CD14-positive monocyte (primary cell): Measurements from ENCODE around the gene POLR1D. TPM values are rescaled to one million over a fixed set of nuclear protein-coding genes. Genes with fewer than 3 reads are reported as not detected.
A peak's percentile ranks its signal among the peaks of the same experiment; 100 is the strongest.

ENCODE experiments used
- DNase-seq, 3 donors: peaks; one replicate each; pipeline ENCODE4 v3.0.0-alpha.2; 2011 to 2022
- H2AFZ ChIP-seq: 2 replicates; pipeline ENCODE4 v1.6.0; 2012; ENCODE audit warnings: mild to moderate bottlenecking, low read depth, low read length, inconsistent platforms; ENCODE audit not compliant: insufficient read depth, poor library complexity, severe bottlenecking
- H3K27ac ChIP-seq, 2 donors: 1 replicate in 1 of 2; 2 replicates in 1 of 2; pipeline ENCODE4 v1.5.1; 2012 to 2013; ENCODE audit warnings: low read length in 2 of 2, control low read depth in 1 of 2, inconsistent platforms in 1 of 2, low read depth in 1 of 2, mild to moderate bottlenecking in 1 of 2
- H3K27me3 ChIP-seq, 2 donors: one replicate each; pipeline versions ENCODE4 v1.6.0 to v1.6.1; 2011 to 2013; ENCODE audit warnings: low read length in 2 of 2; ENCODE audit not compliant: control insufficient read depth in 2 of 2, insufficient read depth in 2 of 2
- H3K36me3 ChIP-seq, 2 donors: replicated peaks in 1 of 2; 1 replicate in 1 of 2; 2 replicates in 1 of 2; pipeline versions ENCODE4 v1.5.1 to v1.6.1; 2012 to 2013; ENCODE audit warnings: low read length in 2 of 2, control low read depth in 1 of 2, inconsistent platforms in 1 of 2, mild to moderate bottlenecking in 1 of 2; ENCODE audit not compliant: insufficient read depth in 2 of 2, control insufficient read depth in 1 of 2
- H3K4me1 ChIP-seq, 2 donors: 1 replicate in 1 of 2; 2 replicates in 1 of 2; pipeline versions ENCODE4 v1.5.1 to v1.6.1; 2012 to 2013; ENCODE audit warnings: low read length in 2 of 2, control low read depth in 1 of 2, inconsistent platforms in 1 of 2, mild to moderate bottlenecking in 1 of 2, moderate library complexity in 1 of 2; ENCODE audit not compliant: insufficient read depth in 2 of 2, control insufficient read depth in 1 of 2
- H3K4me2 ChIP-seq: replicated peaks from 2 replicates; pipeline ENCODE3; 2012; ENCODE audit warnings: low read length, moderate library complexity, mild to moderate bottlenecking; ENCODE audit not compliant: poor library complexity, severe bottlenecking; ENCODE audit errors: extremely low read depth
- H3K4me3 ChIP-seq, 3 experiments: fragments of 200-600 bp in 1 of 3; sonication (generic) in 1 of 3; replicated peaks in 1 of 3; 1 replicate in 2 of 3; 2 replicates in 1 of 3; pipeline ENCODE4 v1.5.1; 2011 to 2013; ENCODE audit warnings: low read length in 3 of 3, mild to moderate bottlenecking in 3 of 3, control low read depth in 2 of 3, low read depth in 2 of 3, inconsistent platforms in 1 of 3, moderate library complexity in 1 of 3
- H3K79me2 ChIP-seq: 2 replicates; pipeline ENCODE4 v1.6.0; 2012; ENCODE audit warnings: mild to moderate bottlenecking, control low read depth, inconsistent platforms, low read length, moderate library complexity; ENCODE audit not compliant: insufficient read depth
- H3K9ac ChIP-seq: 2 replicates; pipeline ENCODE4 v1.6.0; 2017; ENCODE audit warnings: low read length, mild to moderate bottlenecking; ENCODE audit not compliant: insufficient read depth, poor library complexity, severe bottlenecking
- H3K9me3 ChIP-seq, 2 donors: replicated peaks in 1 of 2; 1 replicate in 1 of 2; 2 replicates in 1 of 2; pipeline versions ENCODE4 v1.5.1 to v1.6.1; 2012 to 2013; ENCODE audit warnings: low read length in 2 of 2, control low read depth in 1 of 2; ENCODE audit not compliant: control insufficient read depth in 1 of 2, insufficient read depth in 1 of 2
- H4K20me1 ChIP-seq: 2 replicates; pipeline ENCODE4 v1.6.0; 2012; ENCODE audit warnings: mild to moderate bottlenecking, low read length, control low read depth, moderate library complexity; ENCODE audit not compliant: insufficient read depth
- H3K27ac Mint-ChIP-seq, 7 donors: one replicate each; pipeline ENCODE4 v1.8.0; 2020; ENCODE audit warnings: mild to moderate bottlenecking in 7 of 7, mixed read lengths in 7 of 7, moderate library complexity in 6 of 7, inconsistent platforms in 2 of 7
- H3K27me3 Mint-ChIP-seq, 3 donors: one replicate each; pipeline ENCODE4 v1.8.0; 2021 to 2022; ENCODE audit warnings: low read depth in 3 of 3, mild to moderate bottlenecking in 3 of 3, mixed read lengths in 3 of 3, moderate library complexity in 3 of 3, inconsistent platforms in 1 of 3
- H3K36me3 Mint-ChIP-seq, 2 donors: one replicate each; pipeline ENCODE4 v1.8.0; 2020; ENCODE audit warnings: mixed read lengths in 2 of 2, inconsistent platforms in 1 of 2, mild to moderate bottlenecking in 1 of 2
- H3K4me1 Mint-ChIP-seq: one replicate; pipeline ENCODE4 v1.8.0; 2020; ENCODE audit warnings: mild to moderate bottlenecking, mixed read lengths
- H3K4me3 Mint-ChIP-seq, 2 donors: one replicate each; pipeline ENCODE4 v1.8.0; 2020; ENCODE audit warnings: mild to moderate bottlenecking in 2 of 2, mixed read lengths in 2 of 2, moderate library complexity in 1 of 2
- H3K9me3 Mint-ChIP-seq, 7 donors: one replicate each; pipeline ENCODE4 v1.8.0; 2020 to 2022; ENCODE audit warnings: mixed read lengths in 7 of 7, mild to moderate bottlenecking in 6 of 7, moderate library complexity in 6 of 7, inconsistent platforms in 2 of 7
- WGBS: methylation state at CpG from one replicate; pipeline ENCODE4 v1.1.5; 2013; ENCODE audit warnings: missing lambda C conversion rate; ENCODE audit not compliant: insufficient coverage; 5-methylcytosine and 5-hydroxymethylcytosine counted together
- intact Hi-C, 2 donors: fragments of 100-400 bp; cut with micrococcal nuclease; formaldehyde crosslinking; loops; one replicate each; pipeline versions ENCODE4 v1.15.0 to v1.15.1; 2023
- polyA plus RNA-seq, 3 donors: library from polyadenylated mRNA; depleted of rRNA in 1 of 3; unstranded in 2 of 3; stranded (reverse) in 1 of 3; fragments of 300-500 nt in 2 of 3; fragments of >200 nt in 1 of 3; fragmentation: Illumina TruSeq in 2 of 3; gene quantifications; 1 replicate in 2 of 3; 2 replicates in 1 of 3; pipeline ENCODE4 v1.2.3, GENCODE V29; 2012 to 2021
- TF ChIP-seq, protein P1 (sequence below): fragments of 200-600 bp; IDR thresholded peaks from one replicate; pipeline ENCODE4 v1.8.0; 2022; ENCODE audit warnings: antibody characterized with exemption, mild to moderate bottlenecking

The POLR1D gene
- polyA plus RNA-seq, 3 donors: 122 to 146 (median 139) TPM

DNA sequence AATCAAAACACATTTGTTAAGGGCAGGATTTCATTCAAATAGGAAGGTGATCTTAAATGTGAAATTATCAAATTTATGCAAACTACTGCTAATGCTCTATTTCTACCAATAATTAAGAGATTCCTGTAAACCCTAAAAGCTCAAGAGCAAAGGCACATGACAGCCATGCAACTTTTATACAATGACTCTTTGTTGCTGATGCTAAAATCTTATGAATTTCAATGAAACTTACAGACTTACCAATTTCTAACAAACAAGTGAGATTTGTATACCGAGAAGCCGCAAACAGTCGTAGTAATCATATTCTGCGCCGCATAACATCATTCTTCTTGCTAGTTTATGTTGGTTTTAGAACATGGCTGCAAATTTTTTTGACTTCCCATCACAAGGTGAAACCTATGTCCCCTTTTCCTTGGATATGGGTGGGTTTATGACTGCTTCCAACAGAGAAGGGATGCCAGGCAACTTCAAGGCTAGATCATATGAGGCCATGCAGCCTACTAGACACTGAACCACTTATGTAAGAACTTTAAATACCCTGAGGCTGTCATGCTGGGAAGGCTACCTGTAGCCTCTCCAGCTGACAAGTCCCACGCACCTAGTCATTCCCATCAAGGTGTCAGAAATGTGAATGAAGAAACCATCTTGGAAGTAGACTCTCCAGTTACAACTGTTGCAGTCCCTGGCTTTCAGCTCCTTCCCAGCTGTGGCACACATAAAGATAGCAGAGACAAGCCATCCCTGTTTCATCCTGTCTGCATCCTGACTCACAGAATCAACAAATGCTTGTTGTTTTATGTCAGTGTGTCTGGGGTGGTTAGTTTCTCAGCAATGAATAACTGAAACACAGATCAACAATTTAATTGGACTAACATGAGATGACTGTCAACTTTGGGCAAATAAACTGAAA is 43.3 kb upstream of the POLR1D start:
- Mint-ChIP-seq H3K36me3 (peaks cover 28 to 31% of the 10 kb centered on the region in 2 donors), H3K27me3 (no peaks in the 10 kb centered on the region)
- intact Hi-C loops: no loop called here

DNA sequence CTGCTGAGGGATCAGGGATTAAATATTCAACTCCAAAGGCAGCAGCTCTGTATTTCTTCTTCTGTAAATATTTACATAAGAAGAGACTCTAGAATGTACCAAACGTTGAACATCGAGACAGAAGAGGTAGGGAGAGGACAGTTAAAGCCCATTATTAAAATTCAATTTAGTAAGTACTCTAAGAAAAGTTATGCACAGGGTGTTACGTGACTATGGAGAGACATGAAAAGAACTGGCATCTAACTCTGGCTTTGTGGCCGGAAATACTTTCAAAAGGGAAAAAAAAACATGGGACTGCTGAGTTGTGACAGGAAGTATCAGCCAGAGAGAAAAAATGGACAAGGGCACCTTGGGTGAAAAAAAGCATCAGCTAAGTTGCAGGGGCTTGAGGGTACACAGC is 38.0 kb upstream of the POLR1D start:
- DNase-seq: no peak
- Mint-ChIP-seq H3K4me3 (no peak overlapping the region), H3K27ac (peak overlapping the region in 1 of 7 donors; percentile 39), H3K9me3 (no peaks in the 10 kb centered on the region), H3K27me3 (no peaks in the 10 kb centered on the region), H3K36me3 (peaks cover 6 to 9% of the 10 kb centered on the region in 2 donors), H3K4me1 (peaks cover 18% of the 10 kb centered on the region)
- Histone ChIP-seq H3K4me1 (peaks cover 2 to 10% of the 10 kb centered on the region in 2 donors), H2AFZ (no peak overlapping the region), H3K9me3 (no peaks in the 10 kb centered on the region), H3K4me3 (no peak overlapping the region), H3K79me2 (no peaks in the 10 kb centered on the region), H3K36me3 (peaks cover under 1 to 3% of the 10 kb centered on the region in 2 donors), H4K20me1 (no peaks in the 10 kb centered on the region), H3K27me3 (no peaks in the 10 kb centered on the region), H3K9ac (no peak overlapping the region), H3K27ac (no peak overlapping the region), H3K4me2 (no peak overlapping the region)
- intact Hi-C loops: no loop called here
- TF ChIP-seq, protein P1, sequence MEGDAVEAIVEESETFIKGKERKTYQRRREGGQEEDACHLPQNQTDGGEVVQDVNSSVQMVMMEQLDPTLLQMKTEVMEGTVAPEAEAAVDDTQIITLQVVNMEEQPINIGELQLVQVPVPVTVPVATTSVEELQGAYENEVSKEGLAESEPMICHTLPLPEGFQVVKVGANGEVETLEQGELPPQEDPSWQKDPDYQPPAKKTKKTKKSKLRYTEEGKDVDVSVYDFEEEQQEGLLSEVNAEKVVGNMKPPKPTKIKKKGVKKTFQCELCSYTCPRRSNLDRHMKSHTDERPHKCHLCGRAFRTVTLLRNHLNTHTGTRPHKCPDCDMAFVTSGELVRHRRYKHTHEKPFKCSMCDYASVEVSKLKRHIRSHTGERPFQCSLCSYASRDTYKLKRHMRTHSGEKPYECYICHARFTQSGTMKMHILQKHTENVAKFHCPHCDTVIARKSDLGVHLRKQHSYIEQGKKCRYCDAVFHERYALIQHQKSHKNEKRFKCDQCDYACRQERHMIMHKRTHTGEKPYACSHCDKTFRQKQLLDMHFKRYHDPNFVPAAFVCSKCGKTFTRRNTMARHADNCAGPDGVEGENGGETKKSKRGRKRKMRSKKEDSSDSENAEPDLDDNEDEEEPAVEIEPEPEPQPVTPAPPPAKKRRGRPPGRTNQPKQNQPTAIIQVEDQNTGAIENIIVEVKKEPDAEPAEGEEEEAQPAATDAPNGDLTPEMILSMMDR: no peak
- 4% methylated on average over 2 of the region's 4 CpGs for WGBS

More for the DNA sequence above, 43.3 kb upstream of the POLR1D start:
- Mint-ChIP-seq H3K9me3 (peaks cover 0 to 7% (median 1%) of the 10 kb centered on the region in 7 donors), H3K4me1 (peaks cover under 1% of the 10 kb centered on the region), H3K4me3 (no peak overlapping the region), H3K27ac (no peak overlapping the region)
- no peak overlapping the region for H2AFZ ChIP-seq
- H3K4me2 ChIP-seq: no peak overlapping the region
- no peaks in the 10 kb centered on the region for H3K4me1 ChIP-seq
- no peaks in the 10 kb centered on the region for H3K9me3 ChIP-seq
- no peak for DNase-seq
- H4K20me1 ChIP-seq: no peaks in the 10 kb centered on the region
- peaks cover 2 to 10% of the 10 kb centered on the region in 2 donors for H3K36me3 ChIP-seq
- H3K27me3 ChIP-seq: no peaks in the 10 kb centered on the region
- no peak overlapping the region for H3K4me3 ChIP-seq
- no peak overlapping the region for H3K9ac ChIP-seq
- TF ChIP-seq, protein P1: no peak
- H3K79me2 ChIP-seq: no peaks in the 10 kb centered on the region
- WGBS: 100% methylated on average over 1 of the region's 6 CpGs
- H3K27ac ChIP-seq: no peak overlapping the region
